Thyroid gland (tissue), 4 donors: ENCODE measurements around the gene CPTP. TPM values are rescaled to one million over a fixed set of nuclear protein-coding genes. Genes with fewer than 3 reads are reported as not detected.

Experiments used
- DNase-seq, 2 donors: peaks; one replicate each; pipeline ENCODE4 v3.0.0-alpha.2; 2019
- H3K27ac ChIP-seq, 3 donors: fragments of 200-600 bp; sonication (generic); 1 replicate in 2 of 3; 2 replicates in 1 of 3; pipeline ENCODE4 v1.5.1; 2016 to 2019; ENCODE audit warnings: mild to moderate bottlenecking in 1 of 3, moderate library complexity in 1 of 3
- H3K27me3 ChIP-seq: fragments of 200-600 bp; sonication (generic); one replicate; pipeline ENCODE4 v1.5.1; 2019
- H3K36me3 ChIP-seq, 2 donors: fragments of 200-600 bp; sonication (generic); one replicate each; pipeline ENCODE4 v1.5.1; 2016 to 2019
- H3K4me1 ChIP-seq, 2 donors: fragments of 200-600 bp; sonication (generic); one replicate each; pipeline ENCODE4 v1.5.1; 2017 to 2019
- H3K4me3 ChIP-seq, 3 donors: fragments of 200-600 bp; sonication (generic); replicated peaks in 1 of 3; 1 replicate in 2 of 3; 2 replicates in 1 of 3; pipeline ENCODE4 v1.5.1; 2016; ENCODE audit warnings: mild to moderate bottlenecking in 1 of 3
- H3K9me3 ChIP-seq: fragments of 200-600 bp; sonication (generic); one replicate; pipeline ENCODE4 v1.5.1; 2017
- CTCF ChIP-seq, 6 experiments: fragments of 200-600 bp in 3 of 6; fragments of 450-650 bp in 3 of 6; sonication (generic) in 3 of 6; IDR thresholded peaks; one replicate each; pipeline ENCODE4 v1.5.1; 2016 to 2019; ENCODE audit warnings: antibody characterized with exemption in 6 of 6, mild to moderate bottlenecking in 2 of 6, inconsistent platforms in 1 of 6, moderate library complexity in 1 of 6
- POLR2A ChIP-seq, 2 donors: fragments of 450-650 bp; IDR thresholded peaks; one replicate each; pipeline ENCODE4 v1.6.1; 2017; ENCODE audit warnings: antibody characterized with exemption in 2 of 2, mild to moderate bottlenecking in 2 of 2, moderate library complexity in 1 of 2
- WGBS, 2 donors: methylation state at CpG; one replicate each; pipeline ENCODE4 v1.1.5; 2017; 5-methylcytosine and 5-hydroxymethylcytosine counted together
- intact Hi-C: fragments of 100-400 bp; cut with DNase I; formaldehyde crosslinking; loops from one replicate; pipeline ENCODE4 v1.15.1; 2023
- total RNA-seq, 4 donors: library from RNA; depleted of rRNA; stranded (reverse); fragments of >200 nt; gene quantifications; one replicate each; pipeline ENCODE4 v1.2.3, GENCODE V29; 2016

Gene CPTP
- total RNA-seq, 4 donors from 2014 or later: 16.7 to 37.3 (median 24.3) TPM

DNA sequence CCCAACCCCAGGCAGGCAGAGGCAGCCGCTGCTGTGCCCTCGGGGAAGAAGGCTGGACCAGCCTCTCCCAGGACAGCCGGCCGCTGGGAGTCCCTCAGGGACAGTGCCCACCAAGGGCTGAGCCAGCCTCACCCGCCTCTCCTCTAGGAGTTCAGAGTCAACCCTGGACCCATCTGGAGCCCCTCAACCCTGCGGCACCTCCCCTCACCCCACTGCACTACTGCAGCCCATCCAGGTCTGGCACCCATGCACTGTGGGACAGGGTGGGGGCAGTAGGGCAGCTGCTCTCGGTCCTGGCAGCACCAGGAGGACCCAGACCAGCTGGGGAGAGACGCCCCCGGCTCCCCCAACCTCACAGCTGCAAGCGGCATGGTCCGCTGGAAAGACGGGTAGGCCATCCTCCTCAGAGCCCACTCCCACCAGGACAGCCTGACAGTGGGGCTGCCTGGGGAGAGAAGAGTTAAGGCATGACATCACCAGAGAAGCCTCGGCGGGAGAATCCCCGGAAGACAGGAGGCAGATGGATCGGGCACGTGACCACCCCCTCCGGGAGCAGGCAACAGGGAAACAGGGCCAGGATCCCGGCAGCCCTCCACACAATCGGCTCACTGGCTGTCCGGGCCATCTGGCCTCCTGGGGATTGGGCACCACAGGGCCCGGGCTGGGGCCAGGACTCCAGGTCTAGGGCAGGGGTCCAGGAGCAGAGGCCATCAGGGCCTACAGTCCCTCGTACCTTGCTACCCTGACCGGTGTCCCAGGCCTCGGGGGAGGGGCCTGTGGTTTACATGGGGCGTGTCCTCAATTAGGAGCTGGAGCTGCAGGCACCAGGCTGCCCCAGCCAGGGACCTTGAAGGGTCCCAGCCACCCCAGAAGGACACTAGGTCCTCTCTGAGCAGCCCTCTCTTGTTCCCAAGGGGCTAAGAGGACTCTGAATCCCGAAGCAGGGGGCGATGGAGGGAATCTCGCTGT lies 20.0 kb upstream of the CPTP start:
- no peak for TF ChIP-seq POLR2A (IDR thresholded peaks at IDR 0.05)
- no peak for TF ChIP-seq CTCF (IDR thresholded peaks at IDR 0.05)
- intact Hi-C loops: no loop called here
- Histone ChIP-seq H3K4me3 (no peak overlapping the region), H3K9me3 (no peaks in the 10 kb centered on the region), H3K4me1 (peaks cover 32 to 37% of the 10 kb centered on the region in 2 donors), H3K27ac (peak overlapping the region in 2 of 3 donors; percentile 27 to 53), H3K27me3 (no peaks in the 10 kb centered on the region), H3K36me3 (no peaks in the 10 kb centered on the region)
- DNase-seq: peak; percentile 26 to 31
- 57 to 58% methylated on average over 8 to 21 of the region's 29 CpGs for WGBS, 2 donors

DNA sequence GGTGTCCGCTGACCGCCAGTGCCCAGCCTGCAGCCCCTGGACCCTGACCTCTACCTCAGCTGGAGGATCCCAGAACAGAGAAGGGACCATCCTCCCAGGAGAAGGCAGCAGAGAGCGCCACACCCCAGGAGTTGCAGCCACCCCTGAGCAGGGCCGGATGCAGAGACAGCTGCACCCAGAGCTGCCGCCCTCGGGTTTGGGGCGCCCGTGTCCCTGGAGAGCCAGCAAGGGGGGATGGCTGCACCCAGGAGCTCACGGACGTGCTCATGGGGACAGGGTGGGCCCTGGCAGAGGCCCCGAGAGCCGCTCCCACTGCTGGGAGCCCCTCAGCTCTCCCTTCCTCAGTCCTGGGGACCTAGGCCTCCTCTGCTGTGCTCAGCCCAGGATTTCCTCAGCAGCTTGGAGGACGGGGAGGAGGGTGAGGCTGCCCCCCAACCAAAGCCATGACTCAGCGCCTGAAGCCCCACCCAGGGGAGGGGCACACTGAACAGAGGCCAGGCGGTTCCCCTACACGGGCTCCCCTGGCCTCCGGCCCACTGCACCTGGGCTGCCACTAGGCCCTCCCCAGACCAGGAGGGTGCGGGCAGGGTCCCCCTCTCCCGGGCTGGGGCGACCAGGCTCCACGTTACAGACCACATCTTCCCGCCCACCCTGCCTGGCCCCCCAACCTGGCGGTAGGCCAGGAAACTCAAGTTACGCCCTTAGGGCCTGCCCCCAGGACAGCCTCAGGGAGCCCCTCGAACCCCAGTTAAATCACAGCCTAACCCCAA lies 19.1 kb upstream of the CPTP start:
- intact Hi-C loops: no loop called here
- WGBS, 2 donors: 33 to 44% methylated on average over 9 to 11 of the region's 25 CpGs
- Histone ChIP-seq H3K36me3 (no peaks in the 10 kb centered on the region), H3K27me3 (no peaks in the 10 kb centered on the region), H3K4me1 (peaks cover 32 to 39% of the 10 kb centered on the region in 2 donors), H3K4me3 (no peak overlapping the region), H3K9me3 (no peaks in the 10 kb centered on the region), H3K27ac (peak overlapping the region in 2 of 3 donors; percentile 27 to 53)
- DNase-seq: peak; percentile 54 to 62
- TF ChIP-seq POLR2A (IDR thresholded peaks at IDR 0.05) (no peak), CTCF (IDR thresholded peaks at IDR 0.05) (no peak)

DNA sequence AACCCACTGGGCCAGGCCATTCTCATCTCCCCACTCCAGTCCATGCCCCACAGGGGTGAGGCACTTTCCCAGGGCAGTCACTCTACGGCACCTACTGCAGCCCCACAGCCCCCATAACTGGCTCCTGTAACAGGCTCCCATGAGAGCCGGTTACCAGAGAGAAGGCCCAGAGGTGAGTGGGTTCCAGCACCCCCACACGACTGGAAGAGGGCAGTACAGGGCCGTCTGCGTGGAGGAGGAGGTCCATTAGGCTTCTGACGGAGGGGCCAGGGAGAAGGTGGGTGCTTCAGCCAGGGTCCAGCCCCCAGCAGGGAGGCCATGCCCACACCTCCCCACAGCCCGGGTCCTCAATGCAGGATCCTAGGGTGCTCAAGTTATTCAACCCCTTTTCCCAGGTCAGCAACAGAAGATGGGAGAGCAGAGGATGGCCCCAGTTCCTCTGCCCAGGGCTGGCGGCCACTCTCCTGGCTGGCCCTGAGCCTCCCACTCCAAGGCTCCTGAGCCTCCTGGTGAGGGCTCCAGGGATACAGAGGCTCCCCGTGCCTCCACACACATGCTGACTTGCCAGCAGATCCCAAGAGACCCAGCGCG lies 18.4 kb upstream of the CPTP start:
- H3K27ac ChIP-seq: peak overlapping the region in 1 of 3 donors; percentile 53
- no peaks in the 10 kb centered on the region for H3K9me3 ChIP-seq
- no peaks in the 10 kb centered on the region for H3K27me3 ChIP-seq
- TF ChIP-seq CTCF (IDR thresholded peaks at IDR 0.05) (no peak), POLR2A (IDR thresholded peaks at IDR 0.05) (no peak)
- peaks cover 32 to 39% of the 10 kb centered on the region in 2 donors for H3K4me1 ChIP-seq
- H3K36me3 ChIP-seq: peaks cover 4 to 6% of the 10 kb centered on the region in 2 donors
- 38 to 54% methylated on average over 4 to 6 of the region's 11 CpGs for WGBS, 2 donors
- intact Hi-C loops: no loop called here
- DNase-seq: no peak
- H3K4me3 ChIP-seq: no peak overlapping the region

- TF ChIP-seq POLR2A (IDR thresholded peaks at IDR 0.05) (no peak), CTCF (IDR thresholded peaks at IDR 0.05) (no peak)
- H3K36me3 ChIP-seq: peaks cover 10 to 12% of the 10 kb centered on the region in 2 donors
- intact Hi-C loops: no loop called here
- H3K27ac ChIP-seq: no peak overlapping the region
- no peaks in the 10 kb centered on the region for H3K9me3 ChIP-seq
- DNase-seq: no peak
- peaks cover 32 to 39% of the 10 kb centered on the region in 2 donors for H3K4me1 ChIP-seq
- 14 to 49% methylated on average over 6 to 26 of the region's 27 CpGs for WGBS, 2 donors
- H3K4me3 ChIP-seq: peak overlapping the region; percentile 70 to 85 (median 85)
- no peaks in the 10 kb centered on the region for H3K27me3 ChIP-seq
Observed at GRCh38 chr1:1306661-1307260, 17.8 kb upstream of the CPTP start.
